ENCODE results near the gene WDR19. TPM values are rescaled to one million over a fixed set of nuclear protein-coding genes. Genes with fewer than 3 reads are reported as not detected.

The WDR19 gene
- total RNA-seq, 1 experiment from 2014 or later: 16.0 TPM

GRCh38 chr4:39243462-39243861 is 61.1 kb downstream of the WDR19 start:
- Histone ChIP-seq H3K4me3 (ENCODE audit: low read depth in 2 of 2, low read length in 2 of 2) (no peak overlapping the region), H3K36me3 (ENCODE audit: control insufficient read depth, insufficient read depth, low read length) (no peaks in the 10 kb centered on the region), H3K9me3 (ENCODE audit: control insufficient read depth, insufficient read depth, low read depth, low read length) (no peaks in the 10 kb centered on the region), H3K27me3 (ENCODE audit: control insufficient read depth, insufficient read depth, low read length) (no peaks in the 10 kb centered on the region), H3K4me1 (ENCODE audit: control insufficient read depth, insufficient read depth, low read length) (no peaks in the 10 kb centered on the region), H3K27ac (ENCODE audit: low read length) (no peak overlapping the region)
- intact Hi-C loops (cut with micrococcal nuclease; ENCODE audit: unreplicated experiment): no loop called here
- no TSS peak for BruUV-seq (replicated peaks)
- ChIA-PET POLR2A (interaction anchor here (0.6 kb wide), 1 partner anchor 42 kb away, joined by 3 read pairs; no protein-coding TSS in a partner anchor), CTCF (no interaction called here)
- TF ChIP-seq TCF7L2 (IDR thresholded peaks at IDR 0.05; ENCODE audit: low read depth, low read length) (no peak), CTCF (IDR thresholded peaks at IDR 0.05) (no peak), REST (IDR thresholded peaks at IDR 0.05; ENCODE audit: insufficient read depth in 1 of 2, low read depth in 2 of 2, low read length in 1 of 2) (no peak), SIN3A (IDR thresholded peaks at IDR 0.05; ENCODE audit: borderline replicate concordance, insufficient read depth, low read depth, low read length) (no peak), POLR2AphosphoS5 (IDR thresholded peaks at IDR 0.05; ENCODE audit: low read depth, low read length) (no peak)
- in situ Hi-C loops (cut with HindIII; ENCODE audit: low pct_unique_long_range_greater_than_20kb, low sequenced_read_pairs): no loop called here
- no peak for DNase-seq (ENCODE audit: low read depth, low spot score)
- no peak for ATAC-seq

- Histone ChIP-seq H3K4me3 (ENCODE audit: low read depth in 2 of 2, low read length in 2 of 2) (no peak overlapping the region), H3K9me3 (ENCODE audit: control insufficient read depth, insufficient read depth, low read depth, low read length) (no peaks in the 10 kb centered on the region), H3K4me1 (ENCODE audit: control insufficient read depth, insufficient read depth, low read length) (peaks cover 5% of the 10 kb centered on the region; the same call in 1 of the 2 replicates), H3K36me3 (ENCODE audit: control insufficient read depth, insufficient read depth, low read length) (no peaks in the 10 kb centered on the region), H3K27me3 (ENCODE audit: control insufficient read depth, insufficient read depth, low read length) (no peaks in the 10 kb centered on the region), H3K27ac (ENCODE audit: low read length) (no peak overlapping the region)
- no TSS peak for BruUV-seq (replicated peaks)
- in situ Hi-C loops (cut with HindIII; ENCODE audit: low pct_unique_long_range_greater_than_20kb, low sequenced_read_pairs): no loop called here
- no peak for TF ChIP-seq SIN3A (IDR thresholded peaks at IDR 0.05; ENCODE audit: borderline replicate concordance, insufficient read depth, low read depth, low read length)
- TF ChIP-seq CTCF (IDR thresholded peaks at IDR 0.05): peak; percentile 33; the same call in 1 of the 2 replicates
- ChIA-PET CTCF (no interaction called here), POLR2A (no interaction called here)
- intact Hi-C loops (cut with micrococcal nuclease; ENCODE audit: unreplicated experiment): no loop called here
- ATAC-seq: peak; percentile 84
- DNase-seq (ENCODE audit: low read depth, low spot score): peak; percentile 15
These were observed 72.9 kb downstream of the WDR19 start for GRCh38 chr4:39255266-39255665.
